ENCODE data around the gene DONSON.
A peak's percentile ranks its signal among the peaks of the same experiment; 100 is the strongest.
"Not testable (repeated sequence)": the region's sequence is repeated elsewhere in the genome, so short reads cannot be mapped to it uniquely, and the experiment has no call there.

The DONSON gene

GRCh38 chr21:33588485-33589335 is at the start of gene DONSON:
Gene DONSON, minus strand, starts transcription at chr21:33588684. Its CDS starts 43 bp downstream, at chr21:33588641.
- peak; percentile 70 to 84 (median 78) for DNase-seq (ENCODE audit: low read depth in 3 of 3)

- no peak for DNase-seq (ENCODE audit: low read depth in 3 of 3)
Observed at GRCh38 chr21:33634254-33634653, 45.8 kb upstream of the DONSON start.

GRCh38 chr21:33626151-33626550 is 37.7 kb upstream of the DONSON start:
- not testable (repeated sequence) for DNase-seq (ENCODE audit: low read depth in 3 of 3)

- no peak for DNase-seq (ENCODE audit: low read depth in 3 of 3)
Observed at GRCh38 chr21:33622253-33622652, 33.8 kb upstream of the DONSON start.

- DNase-seq (ENCODE audit: low read depth in 3 of 3) = no peak
Observed at GRCh38 chr21:33619726-33620125, 31.2 kb upstream of the DONSON start.

GRCh38 chr21:33618407-33618806 is 29.9 kb upstream of the DONSON start:
- no peak for DNase-seq (ENCODE audit: low read depth in 3 of 3)

- not testable (repeated sequence) for DNase-seq (ENCODE audit: low read depth in 3 of 3)
Observed at GRCh38 chr21:33617565-33617964, 29.1 kb upstream of the DONSON start.

GRCh38 chr21:33611006-33611744 is 22.7 kb upstream of the DONSON start:
- no peak for DNase-seq (ENCODE audit: low read depth in 3 of 3)

GRCh38 chr21:33608559-33608958 is 20.1 kb upstream of the DONSON start:
- no peak for DNase-seq (ENCODE audit: low read depth in 3 of 3)

GRCh38 chr21:33598051-33598450 is 9.6 kb upstream of the DONSON start:
- DNase-seq (ENCODE audit: low read depth in 3 of 3) = no peak

- DNase-seq (ENCODE audit: low read depth in 3 of 3) = peak in 1 of 3 experiments; percentile 18
Observed at GRCh38 chr21:33587792-33588484, 546 bp downstream of the DONSON start.

GRCh38 chr21:33586927-33587326 is 1.6 kb downstream of the DONSON start:
- no peak for DNase-seq (ENCODE audit: low read depth in 3 of 3)

GRCh38 chr21:33584455-33584854 is 4.0 kb downstream of the DONSON start:
- no peak for DNase-seq (ENCODE audit: low read depth in 3 of 3)

GRCh38 chr21:33578959-33579542 is 9.4 kb downstream of the DONSON start:
- no peak for DNase-seq (ENCODE audit: low read depth in 3 of 3)

- DNase-seq (ENCODE audit: low read depth in 3 of 3) = no peak
Observed at GRCh38 chr21:33578214-33578613, 10.3 kb downstream of the DONSON start.

GRCh38 chr21:33576741-33577141 is 11.7 kb downstream of the DONSON start:
- DNase-seq (ENCODE audit: low read depth in 3 of 3) = not testable (repeated sequence)

GRCh38 chr21:33572350-33572749 is 16.1 kb downstream of the DONSON start:
- DNase-seq (ENCODE audit: low read depth in 3 of 3) = no peak

- DNase-seq (ENCODE audit: low read depth in 3 of 3) = no peak
Observed at GRCh38 chr21:33569991-33570390, 18.5 kb downstream of the DONSON start.

- DNase-seq (ENCODE audit: low read depth in 3 of 3) = no peak
Observed at GRCh38 chr21:33568448-33568847, 20.0 kb downstream of the DONSON start.

GRCh38 chr21:33567914-33568313 is 20.6 kb downstream of the DONSON start:
- DNase-seq (ENCODE audit: low read depth in 3 of 3) = no peak

GRCh38 chr21:33566514-33566913 is 22.0 kb downstream of the DONSON start:
- DNase-seq (ENCODE audit: low read depth in 3 of 3) = no peak

- DNase-seq (ENCODE audit: low read depth in 3 of 3) = no peak
Observed at GRCh38 chr21:33562389-33562788, 26.1 kb downstream of the DONSON start.
